C4-2B (cell line): Measurements from ENCODE around the gene MAGI2.

ENCODE experiments used
- H3K27ac ChIP-seq: fragments of 450-650 bp; 2 replicates; pipeline ENCODE4 v1.5.1; 2017
- ZFX ChIP-seq: fragments of 450-650 bp; IDR thresholded peaks from 2 replicates; pipeline ENCODE4 v1.6.1; 2017
- TF ChIP-seq, protein P1 (sequence below): fragments of 450-650 bp; conservative IDR thresholded peaks from 2 replicates; pipeline ENCODE4 v1.5.1; 2017; ENCODE audit warnings: mild to moderate bottlenecking

The MAGI2 gene

DNA sequence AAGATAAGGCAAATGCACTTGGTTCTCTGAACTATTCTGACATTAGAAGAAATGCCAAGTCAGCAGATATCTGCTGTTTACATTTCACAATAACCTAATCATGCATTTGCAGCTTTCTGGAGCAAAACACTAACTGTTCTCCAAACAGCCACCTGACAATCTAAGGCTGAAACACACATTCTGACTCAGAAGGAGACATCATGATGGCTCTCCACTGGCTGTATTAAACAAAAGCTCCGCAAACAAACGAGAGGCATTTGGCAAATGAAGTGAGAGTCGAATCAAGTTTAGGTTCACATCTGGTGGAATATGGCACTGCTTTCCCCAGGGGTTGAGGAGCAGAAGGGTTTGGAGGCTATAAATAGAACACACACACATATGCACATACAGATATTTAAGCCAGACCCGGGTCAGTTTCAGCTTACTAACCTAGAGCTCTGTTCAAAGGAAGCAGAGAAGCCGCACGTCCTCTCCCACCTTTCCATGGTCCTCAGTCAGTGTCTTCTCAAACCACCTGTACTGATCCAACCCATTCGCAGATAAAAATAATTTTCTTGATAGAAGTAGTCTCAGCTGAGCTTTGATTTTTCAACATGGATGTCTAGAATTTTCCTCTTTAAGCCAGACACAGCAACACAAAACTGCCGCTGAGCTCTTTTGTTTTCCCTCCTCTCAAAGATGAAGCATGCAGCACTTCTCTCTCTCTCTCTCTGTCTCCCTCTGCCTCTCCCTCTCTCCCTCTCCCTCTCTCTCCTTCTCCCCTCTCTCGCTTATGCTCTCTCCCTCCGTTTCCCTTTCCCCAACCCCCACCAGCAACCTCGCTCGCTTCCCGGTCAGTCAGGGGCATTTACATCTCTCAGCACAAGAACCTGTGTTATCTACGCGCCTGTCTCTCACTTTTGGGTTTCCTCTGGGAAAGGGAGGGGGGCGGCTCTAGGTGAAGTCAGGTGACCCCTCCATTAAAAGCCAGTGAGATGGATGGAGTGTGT, 682.8 kb downstream of the MAGI2 start:
- TF ChIP-seq, protein P1, sequence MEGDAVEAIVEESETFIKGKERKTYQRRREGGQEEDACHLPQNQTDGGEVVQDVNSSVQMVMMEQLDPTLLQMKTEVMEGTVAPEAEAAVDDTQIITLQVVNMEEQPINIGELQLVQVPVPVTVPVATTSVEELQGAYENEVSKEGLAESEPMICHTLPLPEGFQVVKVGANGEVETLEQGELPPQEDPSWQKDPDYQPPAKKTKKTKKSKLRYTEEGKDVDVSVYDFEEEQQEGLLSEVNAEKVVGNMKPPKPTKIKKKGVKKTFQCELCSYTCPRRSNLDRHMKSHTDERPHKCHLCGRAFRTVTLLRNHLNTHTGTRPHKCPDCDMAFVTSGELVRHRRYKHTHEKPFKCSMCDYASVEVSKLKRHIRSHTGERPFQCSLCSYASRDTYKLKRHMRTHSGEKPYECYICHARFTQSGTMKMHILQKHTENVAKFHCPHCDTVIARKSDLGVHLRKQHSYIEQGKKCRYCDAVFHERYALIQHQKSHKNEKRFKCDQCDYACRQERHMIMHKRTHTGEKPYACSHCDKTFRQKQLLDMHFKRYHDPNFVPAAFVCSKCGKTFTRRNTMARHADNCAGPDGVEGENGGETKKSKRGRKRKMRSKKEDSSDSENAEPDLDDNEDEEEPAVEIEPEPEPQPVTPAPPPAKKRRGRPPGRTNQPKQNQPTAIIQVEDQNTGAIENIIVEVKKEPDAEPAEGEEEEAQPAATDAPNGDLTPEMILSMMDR, result no peak
- TF ChIP-seq ZFX, result no peak
- no peak overlapping the region for H3K27ac ChIP-seq

DNA sequence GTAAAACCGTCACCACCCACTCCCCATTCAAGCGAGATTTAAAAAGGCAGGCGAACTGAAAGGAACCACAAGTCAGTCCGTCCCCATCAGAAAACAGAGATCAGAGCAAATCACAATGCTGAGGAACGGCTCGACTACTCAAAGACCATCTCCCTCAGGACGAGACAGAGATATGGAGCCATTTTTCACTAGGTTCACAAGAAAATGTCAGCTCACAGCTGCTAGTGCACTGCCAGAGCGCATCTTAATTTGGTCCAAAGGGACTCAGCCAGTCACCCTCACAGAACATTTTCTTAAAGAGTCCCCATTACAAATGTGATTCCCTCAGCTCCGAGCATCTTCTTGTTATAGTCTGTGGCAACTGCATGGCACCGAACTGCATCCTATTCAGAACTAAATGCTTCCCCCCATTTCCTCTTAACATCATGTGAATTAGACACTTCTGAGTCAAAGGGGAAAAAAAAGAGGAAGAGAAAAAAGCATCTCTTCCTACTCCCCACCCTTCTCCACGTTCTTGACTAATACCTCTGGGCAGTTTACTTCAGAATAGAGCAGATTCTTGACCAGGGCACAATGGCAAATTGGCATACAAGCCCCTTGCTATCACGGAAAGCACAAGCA, 683.9 kb downstream of the MAGI2 start:
- TF ChIP-seq, protein P1, result no peak
- no peak for TF ChIP-seq ZFX
- H3K27ac ChIP-seq, result no peak overlapping the region

DNA sequence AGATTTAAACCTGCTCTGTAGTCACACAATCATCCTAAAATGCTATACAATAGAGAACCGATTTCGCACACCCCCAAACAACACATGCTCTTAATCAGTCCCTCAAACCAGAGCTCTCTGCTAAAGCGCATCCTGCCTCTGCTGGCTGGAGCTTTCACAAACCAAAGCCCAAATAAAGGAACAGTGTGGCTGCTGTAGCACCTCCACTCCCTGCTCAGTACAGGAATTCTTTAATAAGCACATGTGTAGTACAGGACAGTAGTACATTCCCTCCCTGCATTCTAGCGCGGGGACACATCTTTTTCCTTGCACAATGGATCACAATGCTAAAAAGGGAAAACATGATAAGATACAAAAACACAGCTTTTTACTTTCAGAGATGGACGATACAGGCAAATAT, 684.6 kb downstream of the MAGI2 start:
- TF ChIP-seq, protein P1, result no peak
- no peak for TF ChIP-seq ZFX
- no peak overlapping the region for H3K27ac ChIP-seq

DNA sequence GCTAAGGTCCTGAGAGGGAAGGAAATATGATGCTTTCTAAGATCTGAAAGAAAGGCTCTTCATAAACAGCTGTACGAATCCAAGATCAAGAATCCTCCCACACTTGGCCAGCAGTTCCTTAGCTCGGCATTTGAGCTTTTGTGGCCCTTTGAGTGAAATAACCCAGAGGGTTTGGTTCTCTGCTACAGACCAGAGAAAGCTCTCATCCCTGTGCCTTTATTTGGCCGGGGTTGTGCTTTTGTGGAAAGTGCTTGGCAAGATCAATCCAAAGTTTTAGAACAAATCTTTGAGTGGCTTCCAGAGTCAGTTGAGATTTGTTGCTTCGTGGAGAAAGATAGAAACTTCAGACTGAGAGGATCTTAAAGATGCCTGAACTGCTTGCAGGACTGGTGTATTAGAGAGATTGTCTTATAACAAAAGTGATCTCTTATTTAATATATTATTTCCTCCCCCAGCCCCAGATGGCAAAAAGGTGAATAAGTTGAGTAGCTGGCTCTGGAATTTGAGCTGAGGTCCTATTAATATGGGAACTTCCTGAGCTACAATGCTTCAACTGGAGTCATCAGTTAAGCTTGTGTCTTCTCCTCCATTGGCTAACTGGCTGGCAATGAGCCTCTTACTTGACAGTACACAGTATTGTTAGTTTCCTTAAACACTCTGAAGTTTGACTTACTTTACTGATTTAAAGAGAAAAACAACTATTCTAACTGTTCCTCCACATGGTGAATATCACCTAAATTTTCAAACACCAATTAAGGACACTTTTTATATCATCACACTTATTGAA, 687.3 kb downstream of the MAGI2 start:
- TF ChIP-seq, protein P1, result no peak
- no peak for TF ChIP-seq ZFX
- H3K27ac ChIP-seq, result no peak overlapping the region

DNA sequence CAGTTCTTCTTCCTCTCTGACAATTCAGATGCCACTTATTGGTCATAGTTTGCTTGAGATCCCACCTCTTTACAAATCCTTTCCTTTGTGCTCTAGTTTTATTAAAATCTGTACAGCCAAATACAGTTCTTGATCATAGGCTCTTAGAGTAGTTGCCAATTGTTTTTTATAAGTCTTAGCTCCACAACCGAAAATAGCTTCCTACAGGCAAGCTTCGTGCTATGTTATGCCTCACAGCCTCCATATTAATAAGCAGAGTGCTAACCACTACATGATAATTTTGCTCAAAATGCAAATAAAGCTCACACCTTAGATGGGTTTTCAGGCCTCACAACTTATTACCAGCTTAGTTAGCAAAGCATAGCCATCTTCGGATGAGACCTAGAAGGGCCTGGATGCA, 688.9 kb downstream of the MAGI2 start:
- H3K27ac ChIP-seq, result no peak overlapping the region
- TF ChIP-seq, protein P1, result no peak
- TF ChIP-seq ZFX, result no peak

DNA sequence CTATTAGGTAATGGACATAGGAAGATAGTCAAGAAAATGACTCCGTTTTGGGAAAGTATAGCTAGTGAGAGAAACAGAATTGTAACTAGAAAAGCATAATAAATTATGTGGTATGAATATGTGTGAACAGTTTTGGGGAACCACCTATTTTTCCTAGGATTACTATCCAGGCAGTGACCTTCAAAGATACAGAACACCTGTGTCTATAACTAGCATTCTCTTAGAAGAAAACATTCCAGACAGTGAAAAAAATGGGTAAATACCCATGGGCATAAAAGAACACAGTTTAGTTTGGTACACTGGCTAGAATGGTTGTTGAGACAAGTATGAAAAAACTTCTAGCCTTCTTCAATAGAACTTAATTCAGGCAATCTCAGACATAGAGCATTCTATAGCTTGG, 690.8 kb downstream of the MAGI2 start:
- H3K27ac ChIP-seq, result no peak overlapping the region
- TF ChIP-seq, protein P1, result no peak
- TF ChIP-seq ZFX, result no peak
